HG03521 (cell line): ENCODE data around the gene ITPR1.

Experiments used
- ATAC-seq: cut with Tn5 transposase; IDR thresholded peaks from one replicate; pipeline ENCODE4 v1.9.1; 2021; ENCODE audit warnings: mild to moderate bottlenecking, moderate library complexity; ENCODE audit not compliant: unreplicated experiment

ITPR1 gene

DNA sequence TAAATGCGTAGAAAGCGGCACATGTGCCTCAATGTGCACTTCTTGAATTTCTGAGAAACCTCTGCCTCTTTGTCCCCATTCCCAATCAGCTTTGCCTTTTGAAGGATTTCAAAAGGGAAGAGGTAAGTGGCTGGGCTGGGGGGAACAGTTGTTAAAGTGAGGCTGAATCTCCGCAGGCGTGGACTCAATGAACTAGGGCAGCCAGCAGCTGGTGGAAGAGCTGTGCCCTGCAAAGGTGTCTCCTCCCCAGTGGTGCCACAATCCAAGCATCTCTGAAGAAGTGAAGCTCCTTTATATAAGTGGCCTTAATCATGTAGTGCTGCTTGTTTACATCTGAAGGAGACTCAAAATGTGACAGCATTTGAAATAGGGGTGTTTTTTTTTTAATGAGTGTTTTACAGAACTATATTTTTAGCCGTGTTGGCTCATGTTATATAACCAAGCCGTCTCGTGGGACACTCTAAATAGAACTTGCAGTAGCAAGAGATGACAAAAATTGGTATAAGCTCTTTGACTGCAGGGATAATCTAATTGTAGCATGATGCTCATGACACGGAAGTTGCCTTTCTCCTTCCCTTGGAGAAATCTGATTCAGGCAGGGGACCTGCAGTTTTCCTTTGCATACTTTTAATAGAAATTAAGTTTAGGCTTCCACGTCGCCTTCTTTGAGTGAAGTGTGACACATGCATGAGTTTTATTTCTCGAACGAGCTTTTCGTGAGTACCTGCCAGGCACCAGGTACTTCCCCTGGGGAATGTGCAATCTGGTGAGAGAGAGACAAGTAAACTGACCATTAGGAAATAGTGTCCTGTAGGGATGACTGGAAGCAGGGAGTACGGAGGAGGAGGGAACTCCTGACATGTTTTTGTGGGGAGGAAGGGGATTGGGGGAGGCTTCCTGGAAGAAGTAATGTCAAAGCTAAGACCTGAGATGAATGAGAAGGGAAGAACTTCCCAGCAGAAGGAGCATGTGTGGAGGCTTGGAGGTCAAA, 306.4 kb downstream of the ITPR1 start:
- no peak for ATAC-seq

DNA sequence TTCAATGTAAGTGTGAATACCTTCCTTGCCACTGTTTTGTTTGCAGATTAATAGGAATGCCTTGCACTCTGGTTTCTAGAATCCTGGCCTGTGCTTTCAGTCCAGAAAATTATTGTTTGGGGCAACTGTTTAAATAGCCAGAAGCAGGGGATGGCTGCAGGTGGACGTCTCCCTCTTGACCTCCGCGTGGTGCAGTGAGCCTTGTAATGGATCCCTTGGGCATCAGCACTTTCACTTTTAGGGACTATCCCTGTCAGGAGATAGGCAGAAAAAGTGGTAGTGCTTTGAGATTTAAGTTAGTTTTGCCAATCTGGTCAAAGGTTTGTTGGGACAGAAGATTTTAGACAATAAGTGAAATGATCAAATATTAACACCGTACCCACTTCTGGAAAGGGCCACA, 307.4 kb downstream of the ITPR1 start:
- ATAC-seq: no peak

DNA sequence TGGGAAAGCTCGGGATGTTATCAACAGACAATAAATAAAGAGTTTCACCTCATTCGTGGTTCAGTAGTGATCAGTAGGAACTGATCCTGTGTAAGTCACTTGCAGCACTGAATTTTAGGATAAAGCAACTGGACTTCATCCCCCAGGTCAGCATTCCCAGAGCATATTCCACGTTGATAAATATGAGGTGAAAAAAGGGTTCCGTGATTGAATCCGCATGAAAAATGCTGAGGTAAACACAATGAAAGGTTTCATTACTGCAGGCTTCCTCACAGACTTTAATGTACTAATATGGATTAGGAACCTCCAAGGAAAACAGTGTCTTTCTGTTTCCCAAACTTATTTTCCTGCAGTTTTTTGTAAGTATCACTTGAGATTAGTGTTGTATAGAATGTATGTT, 308.7 kb downstream of the ITPR1 start:
- ATAC-seq: no peak

DNA sequence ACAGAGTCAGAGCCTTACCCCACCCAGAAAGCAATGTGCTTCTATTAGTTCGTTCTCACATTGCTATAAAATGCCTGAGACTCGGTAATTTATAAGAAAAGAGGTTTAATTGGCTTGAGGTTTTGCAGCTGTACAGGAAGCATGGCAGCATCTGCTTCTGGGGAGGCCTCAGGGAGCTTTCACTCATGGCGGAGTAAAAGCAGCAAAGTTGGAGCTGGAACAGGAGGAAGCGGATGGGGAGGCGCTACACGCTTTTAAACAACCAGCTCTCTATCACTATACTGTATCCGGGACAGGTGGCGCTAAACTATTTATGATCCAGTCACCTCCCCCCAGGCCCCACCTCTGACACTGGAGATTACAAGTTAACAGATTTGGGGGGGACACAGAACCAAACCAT, 309.8 kb downstream of the ITPR1 start:
- no peak for ATAC-seq

DNA sequence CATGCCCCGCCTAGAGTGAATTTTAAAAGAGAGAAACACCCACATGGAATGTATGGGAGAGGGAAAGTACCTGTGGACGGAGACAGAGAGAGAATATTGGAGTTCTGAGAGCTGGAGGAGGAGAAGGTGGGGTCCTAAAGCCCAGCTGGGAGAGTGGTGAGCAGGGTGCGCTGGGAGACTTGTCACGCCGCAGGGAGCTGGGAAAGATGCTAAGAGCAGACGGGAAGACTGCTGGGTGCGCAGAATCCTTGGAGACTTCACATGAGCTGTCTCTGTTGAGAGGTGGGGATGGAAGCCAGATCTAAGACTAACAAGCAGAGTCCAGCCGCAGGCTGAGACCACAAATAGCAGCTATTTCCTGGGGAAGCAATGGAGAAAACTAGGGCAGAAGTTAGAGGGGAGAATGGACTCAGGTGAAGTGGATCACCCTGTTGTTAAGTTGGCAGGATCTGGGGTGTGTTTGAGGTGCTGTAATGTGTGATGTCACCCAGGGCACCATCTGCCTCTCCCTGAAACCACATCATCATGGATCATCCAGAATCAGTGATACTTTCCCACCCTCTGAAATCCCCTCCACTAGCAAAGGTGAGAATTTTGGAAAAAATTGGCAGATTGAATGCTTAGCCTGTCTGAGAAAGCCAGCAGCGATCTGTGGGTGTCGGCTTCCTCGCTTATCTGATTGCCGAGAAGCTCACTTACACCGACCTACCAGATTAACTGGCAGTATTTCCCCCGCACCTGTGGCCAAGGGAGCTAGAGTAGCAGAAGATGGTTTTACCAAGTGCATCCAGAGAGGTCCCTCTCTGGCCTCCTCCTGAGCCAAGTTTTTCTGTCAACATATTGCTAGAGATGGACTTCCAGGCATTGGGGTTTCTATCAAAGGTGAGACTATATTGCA, 311.3 kb downstream of the ITPR1 start:
- no peak for ATAC-seq

DNA sequence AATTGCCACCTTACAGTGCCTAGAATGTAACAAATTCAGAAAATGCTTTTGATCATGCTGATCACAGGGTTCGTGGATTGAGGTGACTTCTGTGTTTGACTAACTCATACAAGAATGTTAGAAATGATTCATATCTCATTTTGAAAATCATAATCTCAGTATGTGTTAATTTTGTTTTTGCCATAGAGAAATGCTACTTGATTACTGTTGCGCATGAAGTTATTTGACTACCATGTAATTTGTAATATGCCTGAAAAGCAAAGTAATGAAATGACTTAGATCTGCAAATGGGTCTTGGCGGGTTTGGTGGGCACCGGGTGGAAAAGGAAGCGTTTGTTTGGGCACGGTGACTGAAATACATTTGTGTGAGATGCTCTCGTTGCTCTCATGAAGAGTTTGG, 312.5 kb downstream of the ITPR1 start:
- ATAC-seq: no peak

DNA sequence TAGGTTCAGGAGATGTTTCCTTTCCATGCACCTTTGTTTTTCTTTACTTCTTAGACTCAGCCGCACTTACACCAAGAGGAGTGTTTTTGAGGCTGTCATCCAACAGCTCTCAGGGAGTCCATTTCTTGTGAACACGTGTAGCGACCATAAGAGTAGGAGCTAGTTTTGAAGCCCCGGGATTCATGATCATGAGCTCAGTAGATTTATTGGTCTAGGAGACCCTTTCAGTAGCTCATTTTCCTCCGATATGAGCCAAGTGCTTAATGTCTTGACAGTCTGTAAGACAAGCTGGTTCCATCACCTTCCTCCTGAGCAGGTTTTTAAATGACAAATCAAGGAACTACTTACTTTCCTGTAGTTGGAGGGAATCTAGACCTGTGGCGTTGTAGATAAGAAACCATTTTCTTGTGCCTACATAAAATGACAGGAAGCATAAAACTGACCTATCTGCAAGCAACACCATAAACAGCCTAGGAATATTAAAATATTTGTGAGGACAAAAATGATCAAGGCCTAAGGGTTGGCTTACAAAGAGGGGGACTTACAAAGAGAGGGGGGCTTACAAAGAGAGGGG, 313.5 kb downstream of the ITPR1 start:
- ATAC-seq: no peak

DNA sequence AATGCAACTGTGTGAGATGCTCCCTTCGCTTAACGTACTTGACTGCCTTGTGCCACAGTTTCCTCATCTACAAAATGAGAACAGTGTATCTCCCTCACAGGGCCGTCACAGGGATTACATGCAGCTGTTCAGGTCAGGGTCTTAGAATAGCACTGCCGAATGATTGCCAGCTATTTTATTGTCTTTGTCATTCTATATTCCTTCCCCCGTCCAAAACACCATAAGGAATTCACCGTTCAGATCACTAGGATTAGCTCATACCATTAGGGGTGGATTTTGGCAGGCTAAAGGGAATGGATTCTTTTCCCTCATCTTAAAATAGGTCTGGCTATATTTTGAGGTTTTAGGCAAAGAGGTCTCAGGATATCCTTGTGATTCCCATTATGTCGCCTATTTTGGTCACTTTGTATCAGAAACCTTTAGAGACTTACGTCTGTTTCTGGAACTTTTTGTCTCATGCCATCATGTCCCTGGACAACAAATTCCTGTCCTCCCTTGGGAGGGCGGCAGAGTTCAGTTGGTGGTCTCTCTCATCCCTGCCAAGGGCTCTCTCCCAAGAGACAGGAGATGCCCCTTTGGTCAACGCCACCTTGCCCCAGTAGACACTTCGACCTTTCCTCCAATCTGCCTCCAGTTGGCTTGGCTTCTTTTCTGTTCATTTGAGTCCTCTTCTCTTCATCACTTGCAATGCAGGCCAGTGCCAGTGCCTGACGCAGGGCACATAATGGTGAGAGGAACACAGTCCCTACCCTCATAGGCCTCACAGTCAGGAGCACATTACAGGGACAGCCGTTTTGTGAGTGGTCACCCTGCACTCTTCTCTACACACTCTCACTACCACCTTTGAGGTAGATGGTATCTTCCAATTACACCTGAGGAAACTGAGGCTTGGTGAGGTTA, 314.5 kb downstream of the ITPR1 start:
- no peak for ATAC-seq

DNA sequence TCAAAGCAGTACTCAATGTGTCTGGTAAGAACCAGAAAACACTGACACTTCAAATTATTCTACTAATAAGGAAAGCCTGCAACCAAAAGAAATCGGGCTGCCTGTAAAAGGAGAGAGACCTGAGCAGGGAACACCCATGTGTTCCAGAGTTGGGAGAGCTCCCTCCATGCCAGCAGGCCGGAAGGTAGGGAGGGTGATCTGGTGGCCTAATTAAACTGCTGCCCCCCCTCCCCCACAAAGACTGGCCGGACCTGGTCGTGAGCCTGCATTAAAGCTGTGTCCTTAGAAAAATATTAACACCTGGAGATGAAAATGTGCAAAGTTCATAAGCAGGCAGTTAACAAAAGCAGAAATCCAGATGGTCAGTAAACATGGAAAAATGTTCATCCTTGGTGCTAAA, 315.5 kb downstream of the ITPR1 start:
- no peak for ATAC-seq

DNA sequence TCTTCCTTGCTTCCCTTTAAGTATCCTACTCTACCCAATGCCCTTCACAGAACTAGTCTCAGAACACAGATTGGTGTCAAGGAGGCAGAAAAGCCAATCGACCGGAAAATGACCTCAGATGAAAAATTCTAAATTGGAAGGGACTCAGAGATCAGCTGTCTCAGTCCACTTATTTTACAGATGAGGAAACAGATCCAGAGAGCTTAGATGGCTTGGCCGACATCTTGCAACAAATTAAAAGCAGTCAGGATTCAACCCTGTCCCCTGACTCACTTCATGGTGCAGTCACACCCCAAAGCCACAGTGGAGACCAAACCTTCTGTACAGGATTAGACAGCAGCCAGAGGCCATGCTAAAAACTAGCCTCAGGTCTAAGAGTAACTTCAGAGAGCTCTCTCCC, 316.8 kb downstream of the ITPR1 start:
- no peak for ATAC-seq

DNA sequence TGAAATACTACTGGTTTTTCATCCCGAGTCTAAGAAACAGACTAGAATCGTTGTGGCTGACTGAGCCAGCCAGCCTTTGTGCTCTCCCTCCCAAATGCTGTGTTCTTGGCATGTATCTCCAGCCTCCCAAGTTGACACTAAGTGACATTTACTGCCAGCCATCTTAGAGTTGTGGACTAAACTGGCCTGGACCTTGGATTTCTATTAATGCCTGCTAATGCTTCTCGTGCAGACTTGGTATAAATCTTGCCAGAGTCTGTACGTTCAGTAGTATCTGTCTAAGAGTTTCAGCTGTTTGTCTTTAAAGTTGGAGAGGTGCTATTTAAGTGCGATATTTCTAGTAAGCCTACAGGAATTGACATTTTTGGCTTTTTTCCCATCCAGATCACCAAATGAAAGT, 319.4 kb downstream of the ITPR1 start:
- ATAC-seq: no peak

DNA sequence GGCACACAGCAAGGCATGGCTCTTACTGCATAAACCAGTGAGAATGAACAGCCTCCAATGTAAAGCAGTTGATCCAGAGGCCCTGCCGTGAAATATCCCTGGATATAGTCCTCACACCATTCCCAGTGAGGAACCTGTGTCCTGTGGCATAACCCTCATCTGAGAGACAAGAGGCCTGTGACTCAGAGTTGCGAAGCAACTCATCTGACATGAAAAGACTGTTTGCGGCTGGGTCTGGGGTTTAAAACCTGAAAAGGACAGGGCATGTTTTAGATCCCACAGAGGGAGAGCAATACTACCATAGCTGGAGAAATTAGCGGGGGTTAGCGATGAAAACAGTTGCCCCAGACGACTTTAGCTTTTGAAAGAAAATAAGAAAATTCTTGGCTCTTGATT, 320.8 kb downstream of the ITPR1 start:
- no peak for ATAC-seq

DNA sequence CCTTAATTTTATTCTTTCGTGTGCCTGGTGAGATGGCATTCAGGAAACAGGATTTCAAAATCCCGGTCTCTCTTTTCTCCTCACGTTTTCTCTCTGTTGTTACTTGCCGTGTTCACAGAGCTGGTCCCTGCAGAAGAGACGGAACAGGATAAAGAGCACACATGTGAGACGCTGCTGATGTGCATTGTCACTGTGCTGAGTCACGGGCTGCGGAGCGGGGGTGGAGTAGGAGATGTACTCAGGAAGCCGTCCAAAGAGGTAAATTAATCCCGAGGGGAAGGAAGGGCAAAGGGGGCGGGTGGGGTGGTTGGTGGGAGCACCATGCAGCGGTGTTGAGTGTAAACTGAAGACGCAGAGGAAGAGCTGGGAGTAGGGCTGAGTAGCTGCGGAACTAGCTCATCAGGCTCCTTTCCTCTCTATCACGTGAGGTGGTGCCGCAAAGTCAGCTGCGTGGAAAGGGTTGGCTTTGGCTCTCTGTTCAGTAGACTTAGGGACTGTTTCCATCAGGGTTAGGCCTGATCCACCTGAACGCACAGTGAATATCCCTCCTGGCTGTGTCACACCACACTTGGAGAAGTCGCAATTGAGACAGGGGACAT, 321.3 kb downstream of the ITPR1 start:
- ATAC-seq: no peak

DNA sequence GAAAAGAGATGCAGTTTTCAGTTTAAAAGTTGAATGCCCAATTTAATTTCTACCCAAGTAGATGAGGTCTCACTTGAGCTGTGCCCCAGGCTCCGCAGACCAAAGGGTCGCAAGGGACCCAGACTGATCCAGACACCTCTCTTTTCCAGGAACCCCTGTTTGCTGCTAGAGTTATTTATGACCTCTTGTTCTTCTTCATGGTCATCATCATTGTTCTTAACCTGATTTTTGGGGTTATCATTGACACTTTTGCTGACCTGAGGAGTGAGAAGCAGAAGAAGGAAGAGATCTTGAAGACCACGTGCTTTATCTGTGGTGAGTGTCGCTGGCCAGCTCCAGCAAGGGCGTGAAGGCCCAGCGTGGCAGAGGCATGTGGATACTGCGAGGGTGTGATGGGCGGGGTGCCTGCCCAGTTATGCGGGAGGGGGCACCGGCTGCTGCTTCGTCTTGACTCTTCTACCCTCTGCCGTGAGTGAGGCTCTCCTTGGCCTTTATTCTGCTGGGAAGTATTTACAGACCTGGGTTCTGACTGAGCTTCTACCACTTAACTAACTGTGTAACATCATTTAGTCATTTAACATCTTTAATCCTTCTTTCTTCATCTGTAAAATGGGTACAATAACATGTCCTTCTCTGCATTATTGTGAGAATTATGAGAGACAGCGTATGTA, 321.9 kb downstream of the ITPR1 start:
- ATAC-seq: no peak

DNA sequence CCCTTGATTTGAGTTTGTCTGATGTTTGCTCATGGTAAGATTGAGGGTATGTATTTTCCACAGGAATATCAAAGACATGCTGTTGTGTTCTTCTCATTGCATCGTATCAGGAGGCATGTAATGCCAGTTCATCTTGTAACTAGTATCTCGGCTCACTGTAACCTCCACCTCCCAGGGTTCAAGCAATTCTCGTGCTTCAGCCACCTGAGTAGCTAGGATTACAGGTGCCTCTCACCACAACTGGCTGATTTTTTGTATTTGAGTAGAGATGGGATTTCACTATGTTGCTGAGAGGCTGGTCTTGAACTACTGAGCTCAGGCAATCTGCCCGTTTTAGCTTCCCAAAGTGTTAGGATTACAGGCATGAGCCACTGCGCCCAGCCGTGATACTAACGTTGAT, 323.2 kb downstream of the ITPR1 start:
- no peak for ATAC-seq

DNA sequence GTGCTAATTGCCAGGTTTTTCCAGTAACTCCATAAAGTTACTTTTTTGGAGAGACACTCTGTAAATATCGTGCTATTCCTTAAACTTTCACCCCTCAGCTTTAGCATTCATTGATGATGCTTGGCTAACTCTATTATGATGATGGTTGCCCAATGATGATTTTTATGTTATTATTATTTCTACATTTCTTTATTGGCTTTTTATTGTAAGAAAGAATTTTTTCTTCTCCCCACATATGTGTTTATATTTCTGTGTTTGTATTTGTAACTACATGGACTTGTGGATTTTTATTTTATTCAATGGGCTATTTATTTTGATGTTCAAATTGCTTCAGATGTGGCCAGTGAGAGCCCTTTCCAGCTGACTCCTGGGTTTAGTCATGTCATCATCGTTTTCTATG, 323.6 kb downstream of the ITPR1 start:
- ATAC-seq: no peak

DNA sequence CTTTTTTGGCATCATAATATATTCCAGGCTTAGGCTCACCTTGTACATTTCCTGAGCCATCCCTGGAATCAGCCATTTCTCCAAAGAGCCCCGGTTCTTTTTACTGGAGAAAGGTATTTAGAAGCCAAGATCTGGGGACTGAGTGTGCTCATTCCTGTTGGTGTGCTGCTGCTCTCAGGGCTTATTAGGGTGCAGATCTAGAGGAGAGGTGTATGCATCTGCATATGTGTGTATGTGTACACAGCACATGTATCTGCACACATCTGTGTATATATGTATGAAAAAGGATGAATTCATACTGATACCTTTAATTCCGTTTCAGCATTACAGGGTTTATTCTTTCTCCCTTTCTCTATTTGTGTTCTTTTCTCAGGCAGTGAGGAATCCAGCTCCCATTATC, 324.0 kb downstream of the ITPR1 start:
- no peak for ATAC-seq

DNA sequence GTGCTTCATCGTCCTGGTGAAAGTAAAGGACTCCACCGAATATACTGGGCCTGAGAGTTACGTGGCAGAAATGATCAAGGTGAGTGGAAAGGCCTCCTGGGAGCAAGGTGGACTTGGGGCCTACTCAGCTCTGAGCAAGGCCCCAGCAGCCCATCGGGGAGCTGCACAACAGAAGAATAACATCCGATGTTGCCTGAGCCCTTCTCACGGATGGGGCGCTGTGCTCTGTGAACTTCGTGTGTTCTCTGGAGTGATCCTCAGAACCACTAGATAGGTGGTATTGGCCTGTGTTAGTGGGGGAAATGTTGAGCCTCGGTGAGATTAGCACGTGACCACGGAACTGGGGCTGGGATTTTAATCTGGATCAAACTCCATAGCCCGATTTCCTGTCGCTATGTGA, 325.0 kb downstream of the ITPR1 start:
- ATAC-seq: no peak

DNA sequence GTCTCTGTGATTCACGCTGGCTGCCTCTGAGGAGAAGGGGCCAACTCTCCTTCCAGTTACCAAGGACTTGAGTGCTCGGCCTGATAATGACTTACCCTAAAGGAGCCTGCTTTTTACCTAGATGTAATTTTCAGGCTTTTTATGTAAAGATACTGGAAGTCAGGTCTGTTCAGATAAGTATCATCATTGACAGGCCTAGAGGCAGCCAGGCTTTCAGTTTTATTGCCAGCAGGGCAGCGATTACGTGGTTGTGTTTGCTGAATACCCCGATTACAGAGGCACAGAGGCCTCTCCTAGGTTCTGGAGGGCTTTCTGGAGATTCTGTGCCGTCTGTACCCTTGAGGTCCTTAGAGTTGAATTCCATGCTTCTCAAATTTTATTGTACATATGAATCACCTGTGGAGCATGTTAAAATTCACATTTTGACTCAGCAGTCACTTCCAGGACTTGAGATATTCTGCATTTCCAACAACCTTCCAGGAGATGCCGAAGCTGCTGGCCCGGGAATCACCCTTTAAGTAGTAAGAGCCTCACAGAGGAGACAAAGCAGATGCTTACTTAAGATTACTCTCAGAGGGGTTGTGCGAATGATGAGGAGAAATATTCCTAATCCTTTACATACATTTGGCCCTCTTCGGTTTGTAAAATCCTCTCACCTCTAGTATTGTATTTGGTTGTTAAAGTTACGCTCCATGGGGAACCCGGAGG, 326.0 kb downstream of the ITPR1 start:
- no peak for ATAC-seq
